GM19463 (cell line): ENCODE measurements around the gene CHRM5.
A peak's percentile ranks its signal among the peaks of the same experiment; 100 is the strongest.
"Not testable (repeated sequence)": the region's sequence is repeated elsewhere in the genome, so short reads cannot be mapped to it uniquely, and the experiment has no call there.

Source experiments
- ATAC-seq: cut with Tn5 transposase; IDR thresholded peaks from one replicate; pipeline ENCODE4 v1.9.1; 2021; ENCODE audit warnings: mild to moderate bottlenecking, moderate library complexity; ENCODE audit not compliant: unreplicated experiment

CHRM5 gene

DNA sequence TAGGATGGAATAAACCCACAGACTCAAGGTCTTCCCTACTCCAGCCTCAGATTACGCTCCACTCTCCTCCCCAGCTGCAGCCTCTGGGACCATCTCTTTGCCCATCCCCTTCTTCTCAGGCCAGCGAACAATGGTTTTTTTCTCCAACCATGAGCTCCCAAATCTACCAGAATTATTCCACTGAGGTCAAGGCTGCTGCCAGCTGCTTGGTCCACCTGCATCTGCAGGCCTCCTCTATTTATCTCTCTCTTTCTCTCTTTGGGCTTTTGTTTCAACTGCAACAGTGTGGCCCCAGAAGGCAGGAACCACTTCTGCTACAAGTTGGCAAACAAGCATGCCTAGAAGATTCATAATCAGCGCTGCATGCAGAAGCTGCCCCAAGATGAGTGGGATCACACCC, 19.1 kb downstream of the CHRM5 start:
- ATAC-seq: no peak

DNA sequence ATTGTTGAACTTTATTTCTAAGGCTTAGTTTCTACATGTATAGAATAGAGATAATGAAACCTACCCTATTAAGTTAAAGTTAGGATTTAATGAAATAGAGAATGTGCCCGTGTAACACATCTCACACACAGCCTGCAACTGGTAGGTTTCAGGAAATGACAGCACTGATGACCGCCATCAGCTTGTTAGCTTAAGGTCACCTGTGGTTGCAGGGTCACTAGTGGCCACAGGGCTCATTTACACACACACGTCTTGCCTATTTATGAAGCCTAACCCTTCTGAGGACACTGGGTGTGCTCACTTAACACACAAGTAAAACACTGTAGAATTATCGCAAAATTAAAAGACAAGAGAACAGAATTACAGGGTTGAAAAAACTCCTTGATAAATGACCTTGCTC, 20.1 kb downstream of the CHRM5 start:
- no peak for ATAC-seq

DNA sequence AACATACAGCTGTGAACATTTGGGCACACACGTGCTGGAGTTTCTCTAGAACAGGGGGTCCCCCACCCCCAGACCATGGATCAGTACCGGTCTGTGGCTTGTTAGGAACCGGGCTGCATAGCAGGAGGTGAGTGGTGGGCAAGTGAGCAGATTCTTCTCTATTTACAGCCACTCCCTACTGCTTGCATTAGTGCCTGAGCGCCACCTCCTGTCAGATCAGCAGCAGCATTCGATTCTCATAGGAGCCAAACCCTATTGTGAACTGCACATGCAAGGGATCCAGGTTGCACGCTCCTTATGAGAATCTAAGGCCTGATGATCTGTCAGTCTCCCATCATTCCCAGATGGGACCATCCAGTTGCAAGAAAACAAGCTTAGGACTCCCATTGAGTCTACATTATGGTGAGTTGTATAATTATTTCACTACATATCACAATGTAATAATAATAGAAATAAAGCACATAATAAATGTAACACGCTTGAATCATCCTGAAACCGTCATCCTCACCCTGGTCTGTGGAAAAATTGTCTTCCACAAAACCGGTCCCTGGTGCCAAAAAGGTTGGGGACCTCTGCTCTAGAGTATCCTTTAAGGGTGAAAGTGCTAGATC, 25.8 kb downstream of the CHRM5 start:
- ATAC-seq: no peak

DNA sequence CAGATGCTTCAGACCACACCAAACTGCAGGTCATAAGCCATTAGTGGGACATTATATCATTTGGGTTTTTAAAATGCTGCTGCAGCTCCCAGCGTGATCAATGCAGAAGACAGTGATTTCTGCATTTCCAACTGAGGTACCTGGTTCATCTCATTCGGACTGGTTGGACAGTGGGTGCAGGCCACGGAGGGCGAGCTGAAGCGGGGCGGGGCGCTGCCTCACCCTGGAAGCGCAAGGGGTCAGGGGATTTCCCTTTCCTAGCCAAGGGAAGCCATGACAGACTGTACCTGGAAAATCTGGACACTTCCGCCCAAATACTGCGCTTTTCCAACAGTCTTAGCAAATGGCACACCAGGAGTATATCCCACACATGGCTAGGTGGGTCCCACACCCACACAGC, 27.4 kb downstream of the CHRM5 start:
- ATAC-seq: not testable (repeated sequence)

DNA sequence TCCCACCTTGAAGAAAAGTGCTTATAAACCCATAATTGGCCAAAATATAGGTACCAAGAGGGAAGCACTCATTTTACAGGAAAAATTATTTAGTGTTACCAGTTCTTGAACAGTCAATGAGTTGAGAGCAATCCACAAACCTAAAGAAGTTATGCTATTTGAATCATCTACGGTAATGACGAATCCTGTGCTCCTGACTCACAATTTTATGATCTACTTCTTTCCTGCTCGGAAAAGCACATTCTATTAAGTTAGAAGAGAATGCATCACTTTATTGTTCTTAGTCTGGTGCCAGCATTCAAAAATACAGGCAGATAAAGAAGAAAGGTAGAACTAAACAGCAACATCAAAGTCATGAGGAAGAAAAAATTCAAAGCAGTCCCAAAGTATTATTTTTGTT, 33.2 kb downstream of the CHRM5 start:
- no peak for ATAC-seq

DNA sequence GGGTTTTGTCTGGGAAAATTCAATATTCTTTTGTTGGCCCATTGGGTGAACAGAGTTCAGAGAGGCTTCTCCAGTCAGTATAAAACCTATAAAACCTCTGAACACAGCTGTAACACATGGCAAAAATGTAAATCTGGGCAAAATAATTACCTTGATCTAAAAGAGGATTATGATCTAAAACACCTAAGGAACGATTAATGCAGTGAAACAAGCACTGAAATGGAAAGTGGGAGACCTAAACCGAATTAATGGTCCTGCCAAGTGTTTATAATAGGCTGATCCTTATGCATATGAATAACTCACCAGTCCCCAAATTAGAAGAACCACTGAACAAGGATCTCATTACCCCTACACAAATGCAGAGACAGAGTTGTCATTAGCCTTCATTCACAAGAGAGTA, 38.1 kb downstream of the CHRM5 start:
- no peak for ATAC-seq

DNA sequence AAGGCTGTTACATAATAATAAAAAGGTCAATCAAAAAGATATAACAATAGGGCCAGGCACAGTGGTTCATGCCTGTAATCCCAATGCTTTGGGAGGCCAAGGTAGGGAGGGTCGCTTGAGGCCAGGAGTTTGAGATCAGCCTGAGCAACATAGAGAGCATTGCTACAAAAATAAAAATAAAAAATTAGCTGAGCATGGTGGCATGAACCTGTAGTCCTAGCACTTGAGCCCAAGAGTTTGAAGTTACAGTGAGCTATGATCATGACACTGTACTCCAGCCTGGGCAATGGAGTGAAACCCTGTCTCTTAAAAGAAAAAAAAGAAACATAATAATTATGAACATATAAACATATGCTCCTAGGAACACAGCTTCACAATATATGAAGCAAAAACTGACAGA, 41.4 kb downstream of the CHRM5 start:
- ATAC-seq: no peak

DNA sequence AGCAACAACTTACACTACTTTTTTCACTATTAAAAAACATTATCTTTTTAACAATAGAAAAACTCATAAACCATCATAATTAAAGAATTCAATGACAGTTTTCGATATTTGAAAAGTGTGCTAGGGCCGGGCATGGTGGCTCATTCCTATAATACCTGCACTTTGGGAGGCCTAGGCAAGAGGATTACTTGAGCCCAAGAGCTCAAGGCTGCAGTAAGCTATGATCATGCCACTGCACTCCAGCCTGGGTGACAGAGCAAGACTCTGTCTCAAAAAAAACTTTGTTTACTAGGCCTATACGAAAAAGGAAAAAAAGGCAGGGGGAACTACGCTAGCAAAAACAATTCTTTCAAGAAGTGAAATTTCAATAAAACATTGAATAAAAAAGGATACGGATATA, 42.6 kb downstream of the CHRM5 start:
- no peak for ATAC-seq

DNA sequence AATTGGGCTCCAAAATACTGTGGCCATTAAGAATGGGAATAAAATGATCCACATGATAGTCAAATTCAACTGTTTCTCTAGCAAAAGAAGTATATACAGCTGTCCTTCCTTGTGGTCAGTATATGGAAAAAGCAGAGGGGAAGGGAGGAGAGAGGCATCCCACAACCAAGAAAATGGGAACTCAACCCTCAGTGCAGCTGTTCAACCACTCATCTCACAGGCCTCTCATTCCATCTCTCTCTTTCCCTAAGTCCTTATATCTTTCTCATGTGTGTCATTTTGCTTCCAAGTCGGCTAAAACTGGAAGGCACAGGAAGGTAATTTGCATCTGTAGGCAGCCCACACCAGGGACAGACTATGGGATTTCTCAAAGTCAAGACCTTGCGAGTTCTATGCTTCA, 43.2 kb downstream of the CHRM5 start:
- no peak for ATAC-seq

DNA sequence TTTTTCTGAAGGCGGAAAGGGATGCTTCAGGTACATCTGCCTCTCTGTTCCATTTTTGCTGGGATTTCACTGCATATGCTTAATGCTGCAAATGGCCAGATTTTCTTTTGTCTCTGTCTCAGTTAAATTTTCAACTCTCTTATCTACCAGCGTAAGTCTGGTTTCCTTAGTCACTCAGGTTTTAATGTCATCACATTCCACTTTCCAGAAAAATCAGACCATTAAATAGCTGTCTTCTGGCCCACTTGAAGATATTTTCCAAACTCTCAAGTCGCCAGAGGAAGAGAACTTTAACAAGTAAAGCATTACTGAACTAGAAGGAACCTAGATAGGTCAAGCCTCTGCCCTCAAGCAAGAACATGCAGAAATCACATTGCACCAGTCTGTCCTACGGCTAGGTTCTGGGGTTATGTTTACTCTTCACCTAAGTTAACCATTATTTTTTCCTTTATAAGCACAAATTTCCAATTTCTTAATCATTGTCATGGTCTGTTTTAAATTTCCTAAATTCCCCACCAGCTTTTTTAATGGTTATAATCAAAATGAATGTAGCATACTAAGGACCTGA, 44.2 kb downstream of the CHRM5 start:
- ATAC-seq: no peak

DNA sequence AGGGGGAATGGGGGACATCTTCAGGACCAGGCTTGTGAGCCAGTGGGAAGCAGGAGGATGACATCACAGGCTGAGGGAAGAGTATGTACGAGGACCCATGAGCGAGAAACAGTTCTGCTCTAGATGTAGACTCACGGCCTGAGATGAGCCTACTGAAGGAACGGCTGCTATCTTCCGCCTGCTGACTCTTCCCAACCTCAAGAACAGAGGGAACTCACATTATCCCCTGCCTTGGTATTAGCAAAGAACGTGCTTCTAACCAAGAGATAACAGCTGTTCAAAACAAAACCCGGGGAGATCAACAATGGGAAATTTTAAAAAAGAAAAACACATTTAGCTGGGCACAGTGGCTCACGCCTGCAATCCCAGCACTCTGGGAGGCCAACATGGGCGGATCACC, 45.4 kb downstream of the CHRM5 start:
- no peak for ATAC-seq

DNA sequence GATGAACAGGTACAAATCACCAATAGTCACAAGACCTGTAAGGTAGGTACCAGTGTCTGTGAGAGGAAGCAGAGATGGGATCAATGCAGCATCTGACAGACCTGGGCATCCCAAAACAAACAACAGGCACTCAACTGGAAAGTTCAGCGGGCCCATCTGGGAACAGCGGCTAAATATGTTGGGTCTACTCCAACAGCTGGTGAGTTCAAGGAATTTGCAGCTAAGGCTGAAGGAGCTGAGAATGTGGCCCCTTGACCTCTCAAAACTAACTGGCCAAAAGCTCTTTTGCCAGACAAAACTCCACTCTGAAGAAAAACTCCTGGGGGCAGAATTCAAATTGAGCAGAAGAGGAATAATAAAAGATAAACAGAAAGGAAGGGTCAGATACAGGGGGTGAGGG, 46.3 kb downstream of the CHRM5 start:
- ATAC-seq: no peak

DNA sequence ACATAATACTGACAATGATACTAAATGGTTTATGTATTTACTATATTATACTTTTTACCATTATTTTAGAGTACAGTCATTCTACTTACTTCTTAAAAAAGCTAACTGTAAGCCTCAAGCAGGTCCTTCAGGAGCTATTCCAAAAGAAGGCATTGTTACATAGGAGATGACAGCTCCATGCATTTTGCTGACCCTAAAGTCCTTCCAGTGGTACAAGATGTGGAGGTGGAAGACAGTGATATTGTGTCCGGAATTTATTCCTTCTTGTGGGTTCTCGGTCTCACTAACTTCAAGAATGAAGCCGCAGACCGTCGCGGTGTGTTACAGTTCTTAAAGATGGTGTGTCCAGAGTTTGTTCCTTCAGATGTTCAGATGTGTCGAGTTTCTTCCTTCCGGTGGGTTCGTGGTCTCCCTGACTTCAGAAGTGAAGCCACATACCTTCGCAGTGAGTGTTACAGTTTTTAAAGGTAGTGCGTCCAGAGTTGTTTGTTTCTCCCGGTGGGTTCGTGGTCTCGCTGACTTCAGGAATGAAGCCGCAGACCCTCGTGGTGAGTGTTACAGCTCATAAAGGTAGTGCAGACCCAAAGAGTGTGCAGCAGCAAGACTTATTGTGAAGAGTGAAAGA, 49.8 kb downstream of the CHRM5 start:
- ATAC-seq: no peak

DNA sequence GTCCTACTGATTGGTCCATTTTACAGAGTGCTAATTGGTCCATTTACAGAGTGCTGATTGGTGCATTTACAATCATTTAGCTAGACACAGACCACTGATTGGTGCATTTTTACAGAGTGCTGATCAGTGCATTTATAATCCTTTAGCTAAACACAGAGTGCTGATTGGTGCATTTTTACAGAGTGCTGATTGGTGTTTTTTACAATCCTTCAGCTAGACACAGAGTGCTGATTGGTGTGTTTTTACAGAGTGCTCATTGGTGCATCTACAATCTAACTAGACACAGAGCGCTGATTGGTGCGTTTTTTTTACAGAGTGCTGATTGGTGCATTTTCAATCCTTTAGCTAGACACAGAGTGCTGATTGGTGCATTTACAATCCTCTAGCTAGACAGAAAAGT, 50.4 kb downstream of the CHRM5 start:
- ATAC-seq: not testable (repeated sequence)

DNA sequence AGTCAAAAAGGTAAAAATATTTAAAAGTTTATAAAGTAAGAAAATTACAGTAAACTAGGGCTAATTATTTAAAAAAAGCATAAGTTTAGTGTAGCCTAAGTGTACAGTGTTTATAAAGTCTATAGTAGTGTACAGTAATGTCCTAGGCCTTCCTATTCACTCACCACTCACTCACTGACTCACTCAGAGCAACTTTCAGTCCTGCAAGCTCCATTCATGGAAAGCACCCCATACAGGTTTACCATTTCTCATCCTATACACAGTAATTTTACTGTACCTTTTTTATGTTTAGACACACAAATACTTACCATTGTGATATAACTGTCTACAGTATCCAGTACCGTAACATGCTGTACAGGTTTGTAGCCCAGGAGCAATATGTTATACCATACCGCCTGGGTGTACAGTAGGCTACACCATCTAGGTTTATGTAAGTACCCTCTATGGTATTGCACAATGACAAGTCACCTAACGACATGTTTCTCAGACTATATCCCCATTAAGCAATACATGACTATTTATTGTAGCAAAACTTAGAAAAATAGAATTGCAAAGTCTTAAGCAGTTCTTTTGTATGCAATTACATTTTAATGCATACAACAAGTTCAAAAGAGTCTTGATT, 51.2 kb downstream of the CHRM5 start:
- no peak for ATAC-seq

DNA sequence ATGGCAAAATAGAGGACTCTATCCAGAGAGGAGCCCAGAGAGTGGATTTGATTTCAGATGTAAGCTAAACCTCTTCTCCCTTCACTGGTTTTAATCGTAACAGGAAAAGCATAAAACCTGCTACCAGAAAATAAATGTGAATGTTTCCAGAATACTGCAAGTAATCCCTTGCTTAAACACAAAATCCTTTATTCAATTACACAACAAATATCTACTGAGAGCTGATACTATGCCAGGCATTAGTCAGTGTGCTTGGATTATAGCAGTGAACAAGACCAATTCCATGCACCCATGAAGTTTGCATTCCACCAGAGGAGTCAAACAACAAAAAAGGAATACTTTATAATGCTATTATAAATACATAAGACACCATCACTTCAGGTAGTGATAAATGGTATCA, 55.6 kb downstream of the CHRM5 start:
- ATAC-seq: no peak

DNA sequence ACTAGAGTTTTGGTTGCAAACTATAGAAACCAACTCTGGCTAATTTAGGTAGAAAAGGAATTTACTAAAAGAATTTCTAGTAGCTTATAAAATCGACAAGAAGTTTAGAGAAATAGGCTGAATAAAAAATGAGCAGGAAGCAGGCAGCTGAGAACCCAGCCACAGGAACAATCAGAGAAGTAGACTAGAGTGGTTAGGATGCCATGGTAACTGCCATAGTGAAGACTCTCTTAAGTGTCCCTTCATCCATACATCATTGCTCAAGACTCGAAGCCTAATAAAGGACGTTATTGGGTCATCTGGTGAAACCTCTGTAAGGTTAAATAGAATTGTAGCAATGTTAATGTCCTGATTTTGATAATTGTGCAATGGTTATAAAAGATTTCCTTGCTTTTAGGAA, 57.0 kb downstream of the CHRM5 start:
- ATAC-seq: no peak

DNA sequence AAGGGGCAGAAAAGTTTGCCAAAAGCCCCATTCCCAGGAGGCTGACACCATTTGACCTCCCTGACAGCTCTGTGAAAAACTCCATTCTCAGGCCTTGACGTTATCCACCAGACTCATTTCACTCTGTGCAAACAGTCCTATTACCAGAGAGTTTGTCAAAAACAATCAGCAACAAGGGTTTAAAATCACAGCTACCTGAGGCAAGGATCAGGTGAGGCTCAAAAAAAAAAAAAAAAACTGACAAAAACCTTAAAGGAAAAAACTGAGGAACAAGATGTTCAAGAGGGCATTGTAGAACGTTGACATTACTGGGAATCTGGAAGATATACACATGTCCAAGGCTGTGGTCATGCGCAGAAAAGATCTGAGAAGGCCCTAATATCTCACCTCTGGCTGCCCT, 59.3 kb downstream of the CHRM5 start:
- ATAC-seq: no peak

DNA sequence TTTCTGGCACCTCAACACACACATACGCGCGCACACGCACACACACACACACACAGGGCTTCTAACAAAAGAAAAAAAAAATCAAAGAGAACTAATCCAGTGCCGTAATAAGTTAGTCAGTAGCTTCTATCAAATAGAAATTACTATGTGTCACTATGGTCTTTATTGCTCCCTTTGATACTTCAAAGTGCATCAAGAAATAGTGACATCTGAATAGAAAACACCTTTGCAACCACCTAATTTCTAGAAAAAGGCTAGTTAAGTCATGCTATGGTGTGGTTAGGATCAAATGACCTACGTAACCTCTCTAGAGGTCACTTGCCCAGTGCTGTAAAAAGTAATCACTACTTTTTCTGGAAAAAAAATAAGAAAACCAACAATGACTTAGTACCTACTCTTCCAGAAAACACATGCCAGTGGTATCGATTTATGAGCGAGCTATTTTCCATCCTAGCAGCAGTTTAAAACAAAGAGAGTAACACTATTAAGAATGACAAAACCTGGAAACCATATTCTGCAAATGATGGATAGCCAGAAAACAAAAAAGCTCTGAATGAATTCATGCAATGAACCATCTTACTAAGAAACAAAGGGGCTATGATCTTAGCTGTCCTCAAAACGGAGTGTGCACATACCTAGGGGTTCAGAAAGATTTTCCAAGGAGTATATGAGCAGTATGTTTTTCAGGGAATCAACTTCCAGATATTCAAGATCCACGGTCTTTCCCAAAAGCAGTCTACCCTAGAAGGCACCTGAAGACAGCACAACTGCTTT, 63.9 kb downstream of the CHRM5 start:
- ATAC-seq: no peak

DNA sequence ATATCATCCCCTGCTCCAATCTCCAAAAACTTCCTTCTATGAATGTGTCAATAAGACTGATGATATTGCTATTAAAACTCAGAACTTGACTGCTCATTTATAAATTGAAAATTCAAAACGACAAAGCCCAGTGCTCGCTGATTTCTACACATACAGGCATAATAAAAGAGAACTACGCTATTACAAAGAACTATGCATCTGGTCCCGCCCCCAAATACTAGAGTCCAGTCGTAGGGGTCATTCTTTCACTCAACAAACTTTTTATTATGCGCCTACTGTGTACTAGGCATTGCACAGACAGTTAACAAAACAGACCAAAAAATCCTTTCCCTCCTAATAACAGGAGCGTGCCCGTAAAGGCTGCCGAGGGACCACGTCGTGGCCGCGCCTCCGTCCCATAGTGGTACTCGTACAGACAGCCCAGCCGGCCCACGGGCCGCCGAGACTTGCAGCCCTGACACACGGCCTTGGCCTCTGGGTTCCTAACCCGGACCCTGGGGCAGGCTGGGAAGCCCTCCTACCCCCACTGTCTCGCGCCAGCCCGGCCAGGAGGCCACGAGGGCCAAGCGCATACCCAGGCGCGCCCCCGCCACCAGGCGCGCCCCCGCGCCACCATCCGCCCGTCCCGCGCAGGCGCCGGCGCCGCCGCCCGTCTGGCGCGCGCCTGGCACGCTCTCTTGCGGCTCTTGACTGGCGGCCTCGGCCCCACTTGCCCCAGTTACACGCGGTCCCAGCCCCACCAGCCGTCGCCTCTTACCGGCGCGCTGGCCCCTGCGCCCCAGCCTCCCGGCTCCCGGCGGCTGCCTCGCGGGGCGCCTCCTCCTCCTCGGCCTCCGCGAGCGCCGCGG, 70.0 kb downstream of the CHRM5 start:
- ATAC-seq: peak; percentile 74
